Measurements from ENCODE around the gene PRRC1.

GRCh38 chr5:127580731-127581130 is 63.3 kb downstream of the PRRC1 start:
- TF ChIP-seq CTCF (IDR thresholded peaks at IDR 0.05): no peak
- no peak for TF ChIP-seq EP300 (IDR thresholded peaks at IDR 0.05)
- TF ChIP-seq POLR2AphosphoS5 (IDR thresholded peaks at IDR 0.05): no peak
- no peak for TF ChIP-seq POLR2A (IDR thresholded peaks at IDR 0.05)
